GM19239 (cell line): ENCODE results near the gene TEPSIN.

Experiments used
- DNase-seq: peaks from one replicate; pipeline ENCODE4 v3.0.0; 2011; ENCODE audit warnings: low spot score; ENCODE audit not compliant: insufficient read length
- FAIRE-seq: peaks from 2 replicates; lab custom pipeline; 2011; peaks lifted over from hg19 to GRCh38; lab: Jason Lieb, UNC

Gene TEPSIN

DNA sequence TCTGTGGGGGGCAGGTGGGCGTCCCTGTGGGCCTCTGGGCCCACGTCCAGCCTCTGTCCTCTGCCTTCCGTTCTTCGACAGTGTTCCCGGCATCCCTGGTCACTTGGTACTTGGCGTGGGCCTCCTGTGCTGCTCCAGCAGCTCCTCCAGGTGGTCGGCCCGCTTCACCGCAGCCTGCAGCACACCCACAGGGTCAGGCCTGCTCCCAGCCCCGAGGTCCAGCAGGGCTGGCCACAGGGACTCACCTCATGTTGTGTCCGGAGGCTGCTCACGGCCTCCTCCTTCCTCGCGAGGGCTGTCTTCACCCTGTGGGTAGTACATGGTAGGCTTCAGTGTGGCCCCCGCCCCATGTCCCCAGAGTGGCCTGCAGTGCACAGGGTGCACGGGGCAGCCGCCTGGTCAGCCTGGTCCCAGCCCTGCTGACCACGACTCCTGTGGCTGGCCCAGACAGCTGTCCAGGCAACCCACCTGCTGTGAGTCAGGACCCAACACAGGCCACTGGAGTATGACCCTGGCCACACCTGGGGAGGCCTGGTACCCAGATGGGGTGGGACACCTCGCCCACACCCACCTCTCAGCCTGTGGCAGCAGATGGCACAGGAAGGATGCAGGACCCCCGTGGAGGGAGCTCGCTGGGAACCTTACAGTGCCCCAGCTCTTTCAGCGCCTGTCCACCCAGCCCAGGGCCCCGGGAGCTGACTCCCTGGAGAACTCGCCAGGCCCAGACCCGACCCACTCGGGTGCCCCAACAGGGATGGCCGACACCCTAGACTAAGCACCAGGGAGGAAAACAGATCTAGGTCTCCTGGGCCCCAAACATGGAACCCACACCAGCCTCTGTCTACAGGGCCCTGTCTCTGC, 49.0 kb downstream of the TEPSIN start:
- no peak for FAIRE-seq
- no peak for DNase-seq

- DNase-seq (no peak), FAIRE-seq (no peak)
Observed at GRCh38 chr17:81189016-81189415, 49.8 kb downstream of the TEPSIN start.

DNA sequence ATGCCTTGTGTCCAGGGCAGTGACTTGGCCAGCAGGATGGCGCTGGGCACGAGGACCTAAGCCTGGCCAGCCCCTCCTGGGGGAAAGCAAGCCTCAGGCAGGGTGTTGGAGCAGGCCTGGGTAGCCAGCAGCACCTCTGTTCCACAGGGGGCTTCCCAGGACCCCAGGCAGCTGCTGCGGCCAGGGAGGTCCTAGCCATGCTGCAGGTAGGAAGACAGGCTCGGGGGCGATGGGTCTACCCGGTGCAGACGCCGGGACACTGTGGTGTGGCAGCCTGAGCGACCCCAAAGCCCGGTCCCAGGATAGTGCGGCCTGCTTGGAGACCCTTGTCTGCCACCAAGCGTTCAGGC, 50.4 kb downstream of the TEPSIN start:
- no peak for DNase-seq
- no peak for FAIRE-seq

DNA sequence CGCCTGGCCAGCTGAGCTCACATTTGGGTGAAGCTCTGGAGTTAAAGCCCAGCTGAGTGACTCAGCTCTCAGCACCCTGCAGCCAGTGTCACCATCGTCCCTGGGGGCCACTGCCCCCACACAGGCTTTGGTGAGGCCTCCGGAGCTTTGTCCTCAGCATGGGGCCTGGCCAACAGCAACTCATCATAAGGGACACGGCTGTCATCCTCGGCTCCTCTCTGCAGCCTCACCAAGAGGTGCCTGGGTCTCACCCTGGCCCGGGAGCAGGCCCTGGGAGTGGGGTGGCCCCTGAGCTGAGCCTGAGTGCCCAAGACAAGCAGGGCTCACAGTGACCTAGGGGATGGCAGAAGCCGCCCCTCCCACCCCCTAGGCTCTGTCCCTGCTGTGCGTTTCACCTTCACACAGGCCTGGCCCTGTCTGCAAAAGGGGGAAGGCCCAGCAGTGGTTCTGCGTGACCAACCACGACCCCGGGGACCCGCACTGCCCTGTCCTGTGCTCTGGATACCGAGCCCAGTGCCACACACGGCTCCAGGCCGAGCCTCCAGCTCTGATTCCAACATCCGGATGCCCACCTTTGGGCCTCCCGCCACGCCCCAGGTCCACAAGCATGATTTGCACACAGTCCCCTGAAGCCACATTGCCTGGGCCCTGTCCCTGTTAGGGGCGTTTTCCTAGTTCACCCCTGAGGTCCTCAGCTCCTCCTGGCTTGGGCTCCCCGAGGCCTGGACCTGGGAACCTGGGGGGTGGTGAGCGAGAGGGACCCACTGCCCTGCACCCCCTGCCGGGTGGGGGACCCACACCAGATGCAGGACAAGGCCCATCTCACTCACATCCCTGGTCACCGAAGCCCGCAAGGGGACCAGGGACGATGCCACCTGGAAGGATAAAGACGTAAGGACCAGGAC, 51.0 kb downstream of the TEPSIN start:
- DNase-seq (no peak), FAIRE-seq (no peak)

DNA sequence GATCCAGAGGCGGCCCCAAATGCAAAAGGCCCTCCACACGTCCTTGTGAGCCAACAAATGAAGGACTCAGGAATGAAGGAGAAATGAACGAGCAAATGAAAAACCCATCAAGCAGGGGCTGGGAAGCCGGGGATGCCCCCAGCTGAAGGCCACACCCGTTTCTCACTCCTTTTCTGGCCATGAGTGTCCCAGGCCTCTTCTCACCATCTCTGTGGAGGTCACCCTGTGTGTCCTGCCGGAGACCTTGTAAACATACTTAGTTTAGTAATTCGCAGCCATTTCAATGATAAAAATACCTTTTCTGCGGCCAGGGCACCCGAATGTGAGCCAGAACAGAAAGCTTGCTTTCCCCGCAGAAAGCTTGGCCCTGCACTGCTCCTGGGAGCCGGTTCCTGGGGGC, 51.7 kb downstream of the TEPSIN start:
- no peak for FAIRE-seq
- DNase-seq: no peak

GRCh38 chr17:81186203-81186602, 52.7 kb downstream of the TEPSIN start:
- no peak for DNase-seq
- FAIRE-seq: no peak

- FAIRE-seq (no peak), DNase-seq (no peak)
Observed at GRCh38 chr17:81184555-81184954, 54.3 kb downstream of the TEPSIN start.

DNA sequence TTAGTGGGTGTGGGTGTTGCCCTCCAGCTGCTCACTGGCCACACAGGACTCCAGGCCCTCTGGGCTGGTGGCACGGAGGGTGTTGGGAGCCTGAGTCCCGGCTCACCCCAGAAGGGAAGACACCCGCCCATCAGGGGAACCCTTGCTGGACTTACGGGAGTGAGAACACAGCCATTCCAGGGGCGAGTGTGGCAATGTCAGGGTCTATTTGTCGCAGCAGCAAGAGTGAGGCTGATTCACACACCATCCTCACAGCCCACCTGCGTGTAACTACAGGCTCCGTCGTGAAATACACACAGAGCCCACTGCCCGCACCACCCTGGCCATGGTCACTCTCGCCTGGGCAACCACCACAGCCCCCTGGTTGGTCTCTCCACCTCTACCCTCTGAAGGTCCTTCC, 55.0 kb downstream of the TEPSIN start:
- DNase-seq (no peak), FAIRE-seq (no peak)

GRCh38 chr17:81183316-81183715, 55.5 kb downstream of the TEPSIN start:
- no peak for FAIRE-seq
- DNase-seq: no peak

DNA sequence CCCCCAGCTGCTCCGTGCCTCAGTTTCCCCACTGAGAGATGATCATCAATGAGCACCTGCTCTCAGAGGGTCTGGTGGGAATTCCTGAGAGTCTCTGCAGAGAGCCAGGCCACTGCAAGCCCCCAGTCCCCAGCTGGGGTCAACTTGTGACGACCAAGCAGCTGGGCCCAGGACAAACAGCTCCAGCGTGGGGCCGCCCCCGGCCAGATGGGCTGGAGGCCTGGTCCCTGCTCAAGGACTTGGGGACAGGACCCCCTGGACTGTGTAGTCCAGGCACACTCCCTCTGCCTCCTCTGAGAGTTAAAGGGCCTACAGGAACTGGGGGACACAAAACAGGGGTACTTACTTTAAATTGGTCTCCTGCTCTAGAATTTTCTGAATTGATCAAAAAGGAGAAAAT, 56.3 kb downstream of the TEPSIN start:
- DNase-seq (no peak), FAIRE-seq (no peak)

GRCh38 chr17:81181811-81182185, 57.1 kb downstream of the TEPSIN start:
- no peak for FAIRE-seq
- DNase-seq: no peak

DNA sequence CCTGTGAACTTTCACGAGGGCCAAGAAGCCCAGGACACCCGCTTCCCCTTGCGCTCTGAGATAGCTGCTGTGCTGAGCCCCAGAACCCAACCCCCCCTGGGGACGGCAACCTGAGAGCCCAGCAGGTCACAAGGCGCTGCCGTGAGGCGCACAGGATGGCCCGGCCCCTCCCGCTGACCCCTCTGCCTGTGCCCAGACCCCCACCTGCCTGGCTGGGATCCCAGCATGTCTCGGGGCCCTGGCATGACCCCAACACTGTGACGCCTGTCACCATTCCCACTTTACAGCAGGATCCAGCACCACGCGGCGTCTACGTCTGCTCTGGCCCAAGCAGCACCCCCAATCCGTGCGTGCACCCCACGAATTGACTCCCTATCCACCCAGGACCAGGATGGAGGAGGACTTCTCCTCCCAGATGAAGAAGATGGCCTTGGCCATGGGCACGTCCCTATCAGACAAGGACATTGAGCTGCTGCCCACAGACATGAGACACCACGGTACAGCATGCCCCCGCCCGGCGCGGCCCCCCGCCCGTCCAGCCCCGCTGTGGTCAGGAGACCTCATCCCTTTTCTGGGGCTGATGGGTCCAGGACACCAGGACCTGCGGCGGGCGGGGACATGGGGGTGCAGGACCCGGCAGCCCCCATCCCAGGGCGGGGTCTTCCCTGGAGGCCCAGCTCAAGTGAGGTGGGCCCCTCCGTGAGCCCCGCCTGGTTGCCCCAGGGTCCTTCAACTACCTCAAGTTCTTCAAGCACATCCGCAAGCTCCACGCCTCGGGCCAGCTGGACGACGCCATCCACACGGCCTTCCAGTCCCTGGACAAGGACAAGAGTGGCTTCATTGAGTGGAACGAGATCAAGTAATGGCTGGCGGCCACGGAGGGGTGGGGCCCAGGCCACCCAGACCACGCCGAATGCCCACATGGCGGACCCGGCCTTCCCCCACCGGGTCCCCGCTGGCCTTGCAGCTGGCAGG, 57.7 kb downstream of the TEPSIN start:
- no peak for DNase-seq
- FAIRE-seq: no peak

DNA sequence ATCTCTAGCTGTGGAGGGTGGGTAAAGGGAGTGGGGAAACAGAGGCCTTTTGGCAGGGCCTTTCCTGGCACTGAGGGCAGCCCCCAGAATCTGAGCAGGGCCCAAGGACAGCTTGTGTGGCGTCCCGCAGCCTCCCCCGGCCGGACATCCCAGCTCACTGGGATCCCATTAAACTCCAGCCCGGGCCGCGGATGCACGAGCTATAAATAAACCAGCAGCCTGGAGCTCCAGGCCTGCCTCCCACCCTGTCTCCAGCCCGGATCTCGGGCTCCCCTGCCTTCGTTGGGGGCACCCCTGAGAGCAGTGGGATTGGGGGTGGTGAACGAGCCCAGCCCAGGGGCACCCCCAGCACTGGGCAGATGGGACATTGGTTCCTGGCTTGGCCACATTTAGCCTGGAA, 59.0 kb downstream of the TEPSIN start:
- no peak for FAIRE-seq

GRCh38 chr17:81179220-81179619, 59.6 kb downstream of the TEPSIN start:
- no peak for DNase-seq
- FAIRE-seq: no peak

More for the DNA sequence above, 59.0 kb downstream of the TEPSIN start:
- DNase-seq: no peak
